GM18498 (cell line): ENCODE data around the gene DMKN.

Source experiments
- ATAC-seq: cut with Tn5 transposase; IDR thresholded peaks from one replicate; pipeline ENCODE4 v1.9.1; 2021; ENCODE audit warnings: mild to moderate bottlenecking, moderate library complexity; ENCODE audit not compliant: unreplicated experiment

DMKN gene

GRCh38 chr19:35549879-35550523, 36.6 kb upstream of the DMKN start:
- ATAC-seq = no peak

- ATAC-seq = no peak
These were observed 35.8 kb upstream of the DMKN start for GRCh38 chr19:35549174-35549788.

- ATAC-seq = no peak
These were observed 33.1 kb upstream of the DMKN start for GRCh38 chr19:35546532-35546931.

GRCh38 chr19:35545855-35546381, 32.5 kb upstream of the DMKN start:
- peak; percentile 56 for ATAC-seq

- peak; percentile 80 for ATAC-seq
These were observed 31.8 kb upstream of the DMKN start, which contains the start of gene TMEM147 for GRCh38 chr19:35545001-35545854. Gene TMEM147, plus strand, starts transcription at chr19:35545626. Its CDS starts 114 bp downstream, at chr19:35545740.

- no peak for ATAC-seq
These were observed 30.8 kb upstream of the DMKN start for GRCh38 chr19:35544110-35544802.

- ATAC-seq = no peak
These were observed 30.0 kb upstream of the DMKN start for GRCh38 chr19:35543280-35544109.

- no peak for ATAC-seq
These were observed 28.8 kb upstream of the DMKN start for GRCh38 chr19:35542209-35542608.

DNA sequence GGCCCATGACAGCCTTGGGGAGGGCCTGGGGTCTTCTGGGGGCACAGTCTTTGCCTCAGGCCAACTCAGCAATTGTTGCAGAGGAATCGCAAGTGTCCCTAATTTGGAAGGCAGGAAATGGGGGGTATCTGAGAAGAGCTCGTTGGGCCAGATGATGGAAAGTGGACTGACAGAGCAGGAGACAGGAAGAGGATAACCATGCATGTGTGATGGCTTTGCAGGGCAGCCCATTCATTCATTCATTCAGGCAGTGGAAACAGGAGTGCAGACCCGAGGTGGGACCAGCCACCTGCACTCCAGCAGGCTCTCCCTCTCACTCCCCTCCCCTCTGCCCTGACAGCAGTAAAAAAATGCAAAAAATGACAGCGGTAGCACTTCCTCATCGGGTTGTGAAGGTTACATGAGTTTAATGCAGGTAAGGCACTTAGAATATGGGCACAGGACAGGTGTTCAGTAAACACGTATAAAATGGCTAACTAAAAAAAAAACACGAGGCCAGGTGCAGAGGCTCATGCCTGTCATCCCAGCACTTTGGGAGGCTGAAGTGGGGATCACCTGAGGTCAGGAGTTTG, 27.0 kb upstream of the DMKN start:
- ATAC-seq = no peak

GRCh38 chr19:35539850-35540249, 26.4 kb upstream of the DMKN start:
- ATAC-seq = no peak

DNA sequence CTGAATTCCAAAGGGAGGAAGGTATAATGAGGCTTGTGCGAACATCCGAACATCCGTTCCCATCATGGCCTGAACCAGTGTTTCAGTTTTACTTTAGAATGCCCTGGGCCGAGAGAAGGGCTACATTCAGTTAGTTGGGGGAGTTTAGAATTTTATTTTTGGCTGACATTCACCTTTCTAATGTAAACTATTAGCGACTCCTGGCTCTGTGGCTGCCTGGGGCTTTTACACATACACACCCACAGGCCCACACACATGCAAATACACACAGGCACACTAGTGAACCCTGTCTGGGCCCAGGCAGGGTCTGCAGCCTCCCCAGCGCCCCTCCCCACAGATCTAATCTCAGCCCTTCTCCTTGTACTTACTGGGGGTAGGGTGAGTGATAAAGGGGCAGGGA, 25.9 kb upstream of the DMKN start:
- no peak for ATAC-seq

- ATAC-seq = no peak
These were observed 21.5 kb upstream of the DMKN start for GRCh38 chr19:35534803-35535480.

GRCh38 chr19:35533822-35534392, 20.5 kb upstream of the DMKN start:
- no peak for ATAC-seq

GRCh38 chr19:35533201-35533821, 19.9 kb upstream of the DMKN start, which contains the start of gene GAPDHS:
Gene GAPDHS, plus strand, starts transcription at chr19:35533456. Its CDS starts 72 bp downstream, at chr19:35533528.
- no peak for ATAC-seq

DNA sequence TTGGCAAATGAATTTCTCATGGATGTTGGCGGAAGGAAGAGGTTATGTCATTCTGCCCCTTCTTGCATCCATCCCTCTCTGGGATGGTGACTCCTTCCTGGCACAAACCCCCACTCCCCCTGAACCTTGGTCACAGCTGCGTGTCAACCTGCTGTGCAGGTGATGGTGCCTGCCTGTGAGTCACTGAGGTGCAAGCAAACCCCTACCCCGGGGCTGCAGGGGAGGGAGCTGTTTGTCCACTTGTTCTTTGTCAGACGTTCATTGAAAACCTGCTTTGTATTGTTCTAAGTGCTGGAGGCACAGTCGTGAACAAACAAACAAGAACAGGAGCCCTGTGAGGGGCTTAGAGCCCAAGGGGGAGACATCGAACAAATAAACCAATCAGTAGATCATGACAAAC, 17.8 kb upstream of the DMKN start:
- ATAC-seq = no peak

DNA sequence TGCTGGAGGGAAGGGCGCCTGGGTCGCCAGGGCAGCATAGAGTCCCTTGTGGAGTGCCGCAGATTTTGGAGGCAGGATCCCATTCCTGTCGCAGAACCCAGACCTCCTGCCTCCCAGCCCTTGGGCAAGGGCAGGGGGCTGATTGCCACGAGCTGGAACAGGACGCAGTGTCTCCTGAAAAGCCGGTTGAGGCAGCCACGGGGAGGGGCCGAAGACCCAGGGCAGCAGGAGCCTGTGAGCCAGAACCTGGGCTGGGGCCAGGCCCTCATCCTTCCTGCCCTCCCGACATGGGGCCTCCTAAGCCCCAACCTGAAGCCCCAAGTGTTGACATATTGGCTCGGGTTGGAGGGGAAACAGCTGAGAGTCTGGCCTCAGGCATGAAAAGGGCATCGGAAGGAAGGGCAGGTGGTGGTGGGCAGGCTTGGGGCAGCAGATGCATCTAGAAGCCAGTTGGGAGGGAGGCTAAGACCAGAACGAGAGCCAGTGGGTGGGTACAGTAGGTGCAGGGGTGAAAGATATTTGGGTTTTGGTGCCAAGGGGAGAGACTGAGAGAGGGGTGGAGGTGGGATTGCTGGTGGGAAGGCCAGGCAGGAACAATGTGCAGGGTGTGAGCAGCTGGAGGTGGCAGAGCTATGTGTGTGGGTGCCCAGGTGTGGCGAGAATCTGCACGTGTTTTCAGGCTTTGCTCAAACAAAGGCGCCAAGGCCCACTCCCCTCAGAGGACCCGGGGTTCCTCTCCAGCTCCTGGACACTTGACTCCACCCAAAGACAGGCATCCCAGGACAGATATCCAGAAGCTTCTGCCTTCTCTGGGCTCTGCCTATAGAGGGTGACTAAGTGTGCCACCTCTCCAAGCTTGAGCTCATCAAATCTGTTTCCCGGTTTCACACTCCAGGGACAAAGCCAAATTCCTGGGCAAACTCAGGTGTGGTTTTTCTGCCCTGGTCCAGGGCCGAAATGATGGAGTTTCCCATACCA, 16.1 kb upstream of the DMKN start:
- ATAC-seq = no peak
